ENCODE results near the gene SCYL1.

SCYL1 gene

DNA sequence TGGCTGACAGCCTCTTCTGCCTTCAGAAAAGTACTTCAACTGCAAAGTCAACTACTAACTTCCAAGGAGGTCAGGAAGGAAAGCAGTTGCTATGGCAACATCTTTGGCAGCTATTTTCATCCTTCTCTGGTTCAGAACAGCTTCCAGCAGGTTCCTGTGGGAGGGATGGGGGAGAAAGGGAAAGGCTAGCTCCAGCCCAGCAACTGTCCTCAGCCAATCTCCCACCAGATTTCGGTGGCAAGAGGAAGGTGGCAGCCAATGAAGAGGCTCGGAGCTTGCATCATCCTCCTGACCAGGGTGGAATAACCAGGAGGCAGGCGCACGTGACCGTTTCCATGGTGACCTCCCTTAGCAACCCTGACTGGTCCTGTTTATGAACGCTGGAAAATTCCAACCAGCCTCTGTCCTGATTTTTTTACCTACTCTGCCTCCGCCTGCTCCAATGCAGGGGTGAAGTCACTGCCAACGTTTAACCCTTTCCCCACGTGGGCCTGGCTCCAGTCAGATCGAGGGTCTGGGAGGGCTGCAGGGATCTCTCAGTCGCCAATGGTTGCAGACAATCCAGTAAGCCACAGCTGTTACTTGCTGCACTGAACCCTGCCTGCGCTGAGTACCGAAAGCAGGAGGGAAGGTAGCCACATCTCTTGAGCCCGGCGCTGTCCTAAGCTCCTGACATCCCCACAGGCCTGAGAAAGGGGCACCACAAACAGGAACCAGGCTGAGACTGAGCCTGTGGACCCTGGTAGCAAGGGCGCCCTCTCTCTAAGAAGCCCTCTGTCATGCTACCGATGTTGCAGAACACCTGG, 37.2 kb upstream of the SCYL1 start:
- H2AFZ ChIP-seq: peak overlapping the region; percentile 64
- no peaks in the 10 kb centered on the region for H3K9me3 ChIP-seq (ENCODE audit: control insufficient read depth, low read length)
- peak overlapping the region; percentile 61 for H3K4me2 ChIP-seq (ENCODE audit: low read length)
- peak overlapping the region; percentile 34 for H3K4me3 ChIP-seq (ENCODE audit: low read depth, low read length)
- peak overlapping the region; percentile 100 for H3K27ac ChIP-seq
- H3K4me1 ChIP-seq: peaks cover 68% of the 10 kb centered on the region
- peaks cover 7% of the 10 kb centered on the region for H3K79me2 ChIP-seq
- peak overlapping the region; percentile 29 for H3K9ac ChIP-seq
- H3K27me3 ChIP-seq (ENCODE audit: control insufficient read depth, insufficient read depth, low read length): no peaks in the 10 kb centered on the region
- TF ChIP-seq, protein P1, sequence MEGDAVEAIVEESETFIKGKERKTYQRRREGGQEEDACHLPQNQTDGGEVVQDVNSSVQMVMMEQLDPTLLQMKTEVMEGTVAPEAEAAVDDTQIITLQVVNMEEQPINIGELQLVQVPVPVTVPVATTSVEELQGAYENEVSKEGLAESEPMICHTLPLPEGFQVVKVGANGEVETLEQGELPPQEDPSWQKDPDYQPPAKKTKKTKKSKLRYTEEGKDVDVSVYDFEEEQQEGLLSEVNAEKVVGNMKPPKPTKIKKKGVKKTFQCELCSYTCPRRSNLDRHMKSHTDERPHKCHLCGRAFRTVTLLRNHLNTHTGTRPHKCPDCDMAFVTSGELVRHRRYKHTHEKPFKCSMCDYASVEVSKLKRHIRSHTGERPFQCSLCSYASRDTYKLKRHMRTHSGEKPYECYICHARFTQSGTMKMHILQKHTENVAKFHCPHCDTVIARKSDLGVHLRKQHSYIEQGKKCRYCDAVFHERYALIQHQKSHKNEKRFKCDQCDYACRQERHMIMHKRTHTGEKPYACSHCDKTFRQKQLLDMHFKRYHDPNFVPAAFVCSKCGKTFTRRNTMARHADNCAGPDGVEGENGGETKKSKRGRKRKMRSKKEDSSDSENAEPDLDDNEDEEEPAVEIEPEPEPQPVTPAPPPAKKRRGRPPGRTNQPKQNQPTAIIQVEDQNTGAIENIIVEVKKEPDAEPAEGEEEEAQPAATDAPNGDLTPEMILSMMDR (IDR thresholded peaks at IDR 0.05): no peak
- H3K36me3 ChIP-seq (ENCODE audit: control insufficient read depth, insufficient read depth, low read length): no peaks in the 10 kb centered on the region

DNA sequence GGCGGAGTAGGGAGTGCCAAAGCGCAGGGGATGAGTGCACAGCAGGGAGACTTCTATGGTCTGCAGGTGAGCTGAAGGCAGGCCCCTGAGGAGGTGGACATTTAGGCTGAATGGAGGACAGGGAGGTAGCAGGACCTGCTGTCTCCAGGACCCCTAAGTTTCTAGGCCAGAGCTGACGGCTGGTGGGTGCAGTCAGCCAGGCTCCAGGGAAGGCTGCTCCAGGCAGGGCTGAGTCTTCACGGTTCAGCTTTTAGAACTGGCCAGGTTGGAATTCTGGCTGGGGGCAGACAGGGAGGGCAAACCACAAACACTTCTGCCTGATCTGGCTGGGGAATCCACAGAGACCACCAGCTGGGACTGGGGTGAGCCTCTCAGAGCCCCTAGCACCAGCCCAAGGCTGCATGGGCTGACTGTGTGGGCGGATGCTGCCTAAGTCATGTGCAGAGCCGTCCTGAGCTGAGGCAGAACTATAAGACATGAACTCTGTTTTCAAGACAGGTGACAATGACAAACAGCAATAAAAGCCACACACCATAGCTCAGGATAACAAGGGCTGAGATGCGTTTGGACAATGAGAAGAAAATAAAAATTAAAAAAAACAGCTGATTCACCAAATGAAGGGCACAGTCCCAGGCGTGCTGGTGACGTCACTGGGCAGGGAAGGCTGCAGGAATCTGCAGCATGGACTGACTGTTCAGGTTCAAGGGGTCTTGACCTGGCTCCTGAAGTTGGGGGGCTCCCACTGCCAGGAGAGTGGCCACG, 36.4 kb upstream of the SCYL1 start:
- TF ChIP-seq, protein P1 (IDR thresholded peaks at IDR 0.05): no peak
- H3K4me1 ChIP-seq: peaks cover 75% of the 10 kb centered on the region
- H3K4me2 ChIP-seq (ENCODE audit: low read length): peak overlapping the region; percentile 61
- H3K79me2 ChIP-seq: peaks cover 7% of the 10 kb centered on the region
- peak overlapping the region; percentile 34 for H3K4me3 ChIP-seq (ENCODE audit: low read depth, low read length)
- H2AFZ ChIP-seq: peak overlapping the region; percentile 64
- H3K36me3 ChIP-seq (ENCODE audit: control insufficient read depth, insufficient read depth, low read length): no peaks in the 10 kb centered on the region
- no peaks in the 10 kb centered on the region for H3K9me3 ChIP-seq (ENCODE audit: control insufficient read depth, low read length)
- H3K27me3 ChIP-seq (ENCODE audit: control insufficient read depth, insufficient read depth, low read length): no peaks in the 10 kb centered on the region
- H3K27ac ChIP-seq: peak overlapping the region; percentile 100
- peak overlapping the region; percentile 29 for H3K9ac ChIP-seq

DNA sequence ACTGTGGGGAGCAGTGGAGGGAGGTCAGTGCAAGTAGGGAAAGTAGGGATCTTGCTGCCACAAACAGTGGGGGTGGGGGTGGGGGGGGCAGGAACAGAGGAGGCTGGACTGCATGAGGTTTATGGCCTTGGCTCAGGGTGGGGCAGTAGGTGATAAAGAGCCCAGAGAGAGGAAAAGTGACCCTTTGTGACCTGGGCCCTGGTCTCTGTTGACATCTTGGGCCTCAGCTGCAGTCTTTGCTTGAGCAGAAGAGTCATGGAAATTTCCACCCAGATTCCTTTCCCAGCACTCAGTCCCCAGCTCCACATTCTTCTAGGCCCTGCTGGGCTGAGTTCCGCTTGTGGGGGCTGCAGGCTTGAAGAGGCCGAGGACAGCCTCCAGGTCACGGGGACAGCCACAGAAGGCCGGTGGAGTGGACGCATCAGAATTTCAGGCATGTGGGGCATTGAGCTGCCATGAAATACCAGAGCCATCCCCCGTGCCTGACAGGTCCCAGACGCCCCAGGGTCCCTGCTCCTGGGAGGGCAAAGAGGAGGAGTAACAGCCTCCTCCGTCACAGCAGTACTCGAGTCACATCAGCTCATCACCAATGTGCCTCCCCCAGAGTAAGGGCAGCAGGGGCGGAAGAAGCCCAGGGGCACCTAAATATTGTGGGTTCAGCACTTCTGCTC, 35.7 kb upstream of the SCYL1 start:
- H3K36me3 ChIP-seq (ENCODE audit: control insufficient read depth, insufficient read depth, low read length): no peaks in the 10 kb centered on the region
- peaks cover 83% of the 10 kb centered on the region for H3K4me1 ChIP-seq
- no peaks in the 10 kb centered on the region for H3K27me3 ChIP-seq (ENCODE audit: control insufficient read depth, insufficient read depth, low read length)
- TF ChIP-seq, protein P1 (IDR thresholded peaks at IDR 0.05): no peak
- H3K27ac ChIP-seq: peak overlapping the region; percentile 100
- H2AFZ ChIP-seq: peak overlapping the region; percentile 50
- peak overlapping the region; percentile 19 for H3K9ac ChIP-seq
- no peak overlapping the region for H3K4me3 ChIP-seq (ENCODE audit: low read depth, low read length)
- peak overlapping the region; percentile 61 for H3K4me2 ChIP-seq (ENCODE audit: low read length)
- no peaks in the 10 kb centered on the region for H3K9me3 ChIP-seq (ENCODE audit: control insufficient read depth, low read length)
- H3K79me2 ChIP-seq: peaks cover 4% of the 10 kb centered on the region

DNA sequence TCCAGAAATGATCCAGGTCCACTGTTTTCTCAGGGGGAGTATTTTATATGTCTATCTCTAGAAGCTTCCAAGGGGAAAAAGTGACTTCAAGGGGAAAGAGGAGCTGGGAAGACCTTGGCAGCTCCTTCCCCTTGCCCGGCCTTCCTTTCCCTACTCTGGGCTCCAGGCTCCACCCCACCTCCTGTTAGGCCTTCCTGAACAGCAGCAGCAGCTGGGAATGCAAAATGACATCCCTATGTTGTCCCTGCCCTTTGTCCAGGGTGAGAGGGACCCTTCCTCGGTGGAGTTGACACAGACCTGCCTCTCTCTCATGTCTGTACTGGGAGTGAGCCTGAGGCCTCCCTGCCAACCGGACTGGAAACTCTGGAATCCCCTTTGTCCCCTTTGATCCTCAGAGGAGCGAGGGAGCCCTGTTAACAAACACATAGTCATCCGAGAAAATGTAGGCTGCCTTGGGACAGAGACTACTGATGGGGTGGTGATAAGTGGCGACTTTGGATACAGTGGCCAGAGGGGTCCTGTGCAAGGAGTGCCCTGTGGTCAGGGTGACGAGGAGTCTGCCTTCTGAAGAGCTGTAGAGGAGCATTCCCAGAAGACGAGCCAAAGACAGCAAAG, 35.1 kb upstream of the SCYL1 start:
- Histone ChIP-seq H3K27me3 (ENCODE audit: control insufficient read depth, insufficient read depth, low read length) (no peaks in the 10 kb centered on the region), H2AFZ (peak overlapping the region; percentile 50), H3K9me3 (ENCODE audit: control insufficient read depth, low read length) (no peaks in the 10 kb centered on the region), H3K4me3 (ENCODE audit: low read depth, low read length) (no peak overlapping the region), H3K4me1 (peaks cover 86% of the 10 kb centered on the region), H3K9ac (peak overlapping the region; percentile 19), H3K79me2 (peaks cover 4% of the 10 kb centered on the region), H3K27ac (peak overlapping the region; percentile 100), H3K36me3 (ENCODE audit: control insufficient read depth, insufficient read depth, low read length) (no peaks in the 10 kb centered on the region), H3K4me2 (ENCODE audit: low read length) (peak overlapping the region; percentile 61)
- TF ChIP-seq, protein P1 (IDR thresholded peaks at IDR 0.05): no peak
